ENCODE measurements around the gene RBM47. TPM values are rescaled to one million over a fixed set of nuclear protein-coding genes. Genes with fewer than 3 reads are reported as not detected.
A peak's percentile ranks its signal among the peaks of the same experiment; 100 is the strongest.
"Not testable (repeated sequence)": the region's sequence is repeated elsewhere in the genome, so short reads cannot be mapped to it uniquely, and the experiment has no call there.

The RBM47 gene
- total RNA-seq, 1 donor: 2.2 TPM

DNA sequence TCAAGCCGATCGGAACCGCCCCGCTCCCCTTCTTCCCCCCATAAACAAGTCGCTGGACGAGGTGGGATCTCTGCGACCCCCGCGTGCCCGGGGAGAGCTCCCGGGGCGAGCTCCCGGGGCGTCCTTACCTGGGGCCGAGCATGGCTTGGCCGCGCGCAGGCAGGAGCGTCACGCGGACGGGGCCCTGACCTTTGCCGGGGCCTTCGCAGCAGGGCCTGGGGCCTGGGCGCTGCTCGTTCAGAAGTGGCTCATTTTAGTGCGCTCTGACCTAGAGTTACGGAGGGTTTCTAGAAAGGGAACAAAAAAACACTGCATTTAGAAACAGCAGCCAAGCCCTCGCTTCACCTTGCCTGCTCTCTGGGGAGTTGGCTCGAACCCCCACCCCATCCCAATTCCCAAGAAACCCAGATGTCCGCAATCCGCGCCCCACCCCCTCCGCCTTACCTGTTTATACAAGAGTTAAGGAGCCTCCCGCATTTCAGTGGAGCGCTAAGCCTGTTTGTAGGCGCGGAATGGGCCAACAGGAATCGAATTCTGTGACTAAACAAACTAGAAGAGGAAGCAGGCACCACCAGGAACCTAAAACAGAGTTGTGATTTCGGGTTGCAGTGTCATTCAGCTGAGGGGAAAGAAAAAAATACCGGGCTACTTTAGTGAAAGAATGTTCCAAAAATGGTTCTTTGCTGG lies 814 bp upstream of the RBM47 start:
- TF ChIP-seq, protein P1, sequence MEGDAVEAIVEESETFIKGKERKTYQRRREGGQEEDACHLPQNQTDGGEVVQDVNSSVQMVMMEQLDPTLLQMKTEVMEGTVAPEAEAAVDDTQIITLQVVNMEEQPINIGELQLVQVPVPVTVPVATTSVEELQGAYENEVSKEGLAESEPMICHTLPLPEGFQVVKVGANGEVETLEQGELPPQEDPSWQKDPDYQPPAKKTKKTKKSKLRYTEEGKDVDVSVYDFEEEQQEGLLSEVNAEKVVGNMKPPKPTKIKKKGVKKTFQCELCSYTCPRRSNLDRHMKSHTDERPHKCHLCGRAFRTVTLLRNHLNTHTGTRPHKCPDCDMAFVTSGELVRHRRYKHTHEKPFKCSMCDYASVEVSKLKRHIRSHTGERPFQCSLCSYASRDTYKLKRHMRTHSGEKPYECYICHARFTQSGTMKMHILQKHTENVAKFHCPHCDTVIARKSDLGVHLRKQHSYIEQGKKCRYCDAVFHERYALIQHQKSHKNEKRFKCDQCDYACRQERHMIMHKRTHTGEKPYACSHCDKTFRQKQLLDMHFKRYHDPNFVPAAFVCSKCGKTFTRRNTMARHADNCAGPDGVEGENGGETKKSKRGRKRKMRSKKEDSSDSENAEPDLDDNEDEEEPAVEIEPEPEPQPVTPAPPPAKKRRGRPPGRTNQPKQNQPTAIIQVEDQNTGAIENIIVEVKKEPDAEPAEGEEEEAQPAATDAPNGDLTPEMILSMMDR (IDR thresholded peaks at IDR 0.05; ENCODE audit: extremely low read depth, low read depth, low read length): no peak
- H3K27me3 ChIP-seq (ENCODE audit: insufficient read depth, low read length): no peaks in the 10 kb centered on the region
- peak overlapping the region; percentile 98 for H3K4me2 ChIP-seq (ENCODE audit: insufficient read depth, low read length)
- H4K20me1 ChIP-seq (ENCODE audit: insufficient read depth, low read length): no peaks in the 10 kb centered on the region
- H3K4me3 ChIP-seq (ENCODE audit: insufficient read depth, low read length): no peak overlapping the region
- H3K9me3 ChIP-seq (ENCODE audit: low read depth, low read length): no peaks in the 10 kb centered on the region
- H3K79me2 ChIP-seq (ENCODE audit: insufficient read depth, low read length): no peaks in the 10 kb centered on the region
- no peak for DNase-seq (ENCODE audit: insufficient read length, low spot score, missing footprints)
- H2AFZ ChIP-seq (ENCODE audit: low read length): no peak overlapping the region
- H3K27ac ChIP-seq (ENCODE audit: low read depth, low read length): no peak overlapping the region
- no peaks in the 10 kb centered on the region for H3K36me3 ChIP-seq (ENCODE audit: insufficient read depth, low read length)
- H3K4me1 ChIP-seq (ENCODE audit: insufficient read depth, low read length): peaks cover 10% of the 10 kb centered on the region

- H3K4me2 ChIP-seq (ENCODE audit: insufficient read depth, low read length): peak overlapping the region; percentile 98
- no peaks in the 10 kb centered on the region for H3K79me2 ChIP-seq (ENCODE audit: insufficient read depth, low read length)
- no peaks in the 10 kb centered on the region for H3K9me3 ChIP-seq (ENCODE audit: low read depth, low read length)
- H3K36me3 ChIP-seq (ENCODE audit: insufficient read depth, low read length): no peaks in the 10 kb centered on the region
- no peak for DNase-seq (ENCODE audit: insufficient read length, low spot score, missing footprints)
- H3K4me3 ChIP-seq (ENCODE audit: insufficient read depth, low read length): peak overlapping the region; percentile 83
- no peaks in the 10 kb centered on the region for H3K27me3 ChIP-seq (ENCODE audit: insufficient read depth, low read length)
- peaks cover 10% of the 10 kb centered on the region for H3K4me1 ChIP-seq (ENCODE audit: insufficient read depth, low read length)
- H4K20me1 ChIP-seq (ENCODE audit: insufficient read depth, low read length): no peaks in the 10 kb centered on the region
- peak overlapping the region; percentile 60 for H3K27ac ChIP-seq (ENCODE audit: low read depth, low read length)
- TF ChIP-seq, protein P1 (IDR thresholded peaks at IDR 0.05; ENCODE audit: extremely low read depth, low read depth, low read length): no peak
- H2AFZ ChIP-seq (ENCODE audit: low read length): peak overlapping the region; percentile 96
Measured at GRCh38 chr4:40628888-40629287, 776 bp downstream of the RBM47 start.

DNA sequence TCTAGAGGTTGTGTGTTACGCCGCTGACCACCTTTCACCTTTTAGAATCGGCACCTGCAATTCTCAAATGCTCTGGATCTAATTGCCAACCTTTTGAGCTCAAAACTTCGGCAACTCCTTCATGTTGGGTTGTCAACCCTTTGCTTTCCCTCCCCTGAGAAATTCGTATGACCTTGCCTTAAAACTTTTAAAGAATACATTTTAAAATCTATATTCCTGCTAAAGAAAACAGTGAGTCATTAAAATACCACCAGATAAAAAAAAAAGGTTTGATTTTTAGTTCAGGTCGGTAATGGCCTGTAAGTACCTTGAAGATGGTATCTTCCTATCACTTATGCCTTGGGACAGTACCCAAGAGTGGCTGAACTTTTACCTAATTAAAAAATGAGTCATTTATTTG lies 1.3 kb downstream of the RBM47 start:
- not testable (repeated sequence) for H3K4me1 ChIP-seq (ENCODE audit: insufficient read depth, low read length); H3K27ac ChIP-seq (ENCODE audit: low read depth, low read length); H3K4me3 ChIP-seq (ENCODE audit: insufficient read depth, low read length); H3K27me3 ChIP-seq (ENCODE audit: insufficient read depth, low read length); H3K36me3 ChIP-seq (ENCODE audit: insufficient read depth, low read length); H3K9me3 ChIP-seq (ENCODE audit: low read depth, low read length); DNase-seq (ENCODE audit: insufficient read length, low spot score, missing footprints); H4K20me1 ChIP-seq (ENCODE audit: insufficient read depth, low read length); H3K79me2 ChIP-seq (ENCODE audit: insufficient read depth, low read length); H2AFZ ChIP-seq (ENCODE audit: low read length)
- peak overlapping the region; percentile 24 for H3K4me2 ChIP-seq (ENCODE audit: insufficient read depth, low read length)

- no peaks in the 10 kb centered on the region for H3K9me3 ChIP-seq (ENCODE audit: low read depth, low read length)
- no peaks in the 10 kb centered on the region for H3K79me2 ChIP-seq (ENCODE audit: insufficient read depth, low read length)
- H3K27me3 ChIP-seq (ENCODE audit: insufficient read depth, low read length): no peaks in the 10 kb centered on the region
- peaks cover 10% of the 10 kb centered on the region for H3K4me1 ChIP-seq (ENCODE audit: insufficient read depth, low read length)
- H4K20me1 ChIP-seq (ENCODE audit: insufficient read depth, low read length): no peaks in the 10 kb centered on the region
- no peak overlapping the region for H2AFZ ChIP-seq (ENCODE audit: low read length)
- H3K4me3 ChIP-seq (ENCODE audit: insufficient read depth, low read length): no peak overlapping the region
- H3K27ac ChIP-seq (ENCODE audit: low read depth, low read length): no peak overlapping the region
- TF ChIP-seq, protein P1 (IDR thresholded peaks at IDR 0.05; ENCODE audit: extremely low read depth, low read depth, low read length): no peak
- no peaks in the 10 kb centered on the region for H3K36me3 ChIP-seq (ENCODE audit: insufficient read depth, low read length)
- DNase-seq (ENCODE audit: insufficient read length, low spot score, missing footprints): no peak
- H3K4me2 ChIP-seq (ENCODE audit: insufficient read depth, low read length): no peak overlapping the region
Measured at GRCh38 chr4:40627540-40627939, 2.1 kb downstream of the RBM47 start.
